GM18870 (cell line): ENCODE results near the gene NAV3.

Experiments used
- ATAC-seq: cut with Tn5 transposase; IDR thresholded peaks from one replicate; pipeline ENCODE4 v1.9.1; 2021; ENCODE audit warnings: moderate library complexity; ENCODE audit not compliant: unreplicated experiment

The NAV3 gene

GRCh38 chr12:78037707-78038106, 207.0 kb downstream of the NAV3 start:
- no peak for ATAC-seq

GRCh38 chr12:78038541-78038940, 207.8 kb downstream of the NAV3 start:
- no peak for ATAC-seq

GRCh38 chr12:78038986-78039385, 208.3 kb downstream of the NAV3 start:
- no peak for ATAC-seq

- no peak for ATAC-seq
Measured at GRCh38 chr12:78040111-78040510, 209.4 kb downstream of the NAV3 start.

GRCh38 chr12:78050790-78051189, 220.1 kb downstream of the NAV3 start:
- no peak for ATAC-seq

- no peak for ATAC-seq
Measured at GRCh38 chr12:78055545-78055944, 224.9 kb downstream of the NAV3 start.

GRCh38 chr12:78057075-78057474, 226.4 kb downstream of the NAV3 start:
- no peak for ATAC-seq

- no peak for ATAC-seq
Measured at GRCh38 chr12:78060186-78060585, 229.5 kb downstream of the NAV3 start.

- ATAC-seq, result no peak
Measured at GRCh38 chr12:78062786-78063185, 232.1 kb downstream of the NAV3 start.

GRCh38 chr12:78081590-78082314, 251.1 kb downstream of the NAV3 start:
- no peak for ATAC-seq

GRCh38 chr12:78085542-78086182, 255.0 kb downstream of the NAV3 start:
- no peak for ATAC-seq

- ATAC-seq, result no peak
Measured at GRCh38 chr12:78086553-78087362, 256.1 kb downstream of the NAV3 start.

- no peak for ATAC-seq
Measured at GRCh38 chr12:78087363-78087675, 256.6 kb downstream of the NAV3 start.

GRCh38 chr12:78088391-78088832, 257.7 kb downstream of the NAV3 start:
- peak; percentile 53 for ATAC-seq

GRCh38 chr12:78090266-78090665, 259.6 kb downstream of the NAV3 start:
- ATAC-seq, result no peak

- no peak for ATAC-seq
Measured at GRCh38 chr12:78095623-78096022, 264.9 kb downstream of the NAV3 start.

GRCh38 chr12:78096909-78097597, 266.4 kb downstream of the NAV3 start:
- no peak for ATAC-seq

GRCh38 chr12:78099806-78100205, 269.1 kb downstream of the NAV3 start:
- no peak for ATAC-seq

GRCh38 chr12:78101113-78101876, 270.6 kb downstream of the NAV3 start:
- no peak for ATAC-seq

GRCh38 chr12:78101946-78102635, 271.4 kb downstream of the NAV3 start:
- no peak for ATAC-seq
